ENCODE results near the gene ST7L.
"Not testable (repeated sequence)": the region's sequence is repeated elsewhere in the genome, so short reads cannot be mapped to it uniquely, and the experiment has no call there.

ST7L gene

GRCh38 chr1:112618721-112619517, at the start of gene ST7L:
ST7L (minus strand) TSS chr1:112619141; CDS start chr1:112619113, 28 bp downstream.
- in situ Hi-C loops (cut with MboI; ENCODE audit: low sequenced_read_pairs), result loop anchor here (25.0 kb wide), 1 partner anchor 232 kb away; the partner anchor contains the start of gene CTTNBP2NL

GRCh38 chr1:112666946-112667345, 48.0 kb upstream of the ST7L start:
- in situ Hi-C loops (cut with MboI; ENCODE audit: low sequenced_read_pairs), result no loop called here

GRCh38 chr1:112665857-112666256, 46.9 kb upstream of the ST7L start:
- in situ Hi-C loops (cut with MboI; ENCODE audit: low sequenced_read_pairs), result no loop called here

GRCh38 chr1:112651205-112651604, 32.3 kb upstream of the ST7L start:
- in situ Hi-C loops (cut with MboI; ENCODE audit: low sequenced_read_pairs), result no loop called here

- in situ Hi-C loops (cut with MboI; ENCODE audit: low sequenced_read_pairs), result no loop called here
Observed at GRCh38 chr1:112646225-112646624, 27.3 kb upstream of the ST7L start.

GRCh38 chr1:112643080-112643479, 24.1 kb upstream of the ST7L start:
- in situ Hi-C loops (cut with MboI; ENCODE audit: low sequenced_read_pairs), result no loop called here

- in situ Hi-C loops (cut with MboI; ENCODE audit: low sequenced_read_pairs), result not testable (repeated sequence)
Observed at GRCh38 chr1:112640437-112640836, 21.5 kb upstream of the ST7L start.

GRCh38 chr1:112638110-112638428, 19.1 kb upstream of the ST7L start:
- in situ Hi-C loops (cut with MboI; ENCODE audit: low sequenced_read_pairs), result no loop called here

- in situ Hi-C loops (cut with MboI; ENCODE audit: low sequenced_read_pairs), result no loop called here
Observed at GRCh38 chr1:112637254-112638109, 18.5 kb upstream of the ST7L start.

GRCh38 chr1:112636597-112637253, 17.8 kb upstream of the ST7L start:
- in situ Hi-C loops (cut with MboI; ENCODE audit: low sequenced_read_pairs), result no loop called here

GRCh38 chr1:112636056-112636455, 17.1 kb upstream of the ST7L start:
- in situ Hi-C loops (cut with MboI; ENCODE audit: low sequenced_read_pairs), result no loop called here

GRCh38 chr1:112634367-112634766, 15.4 kb upstream of the ST7L start:
- in situ Hi-C loops (cut with MboI; ENCODE audit: low sequenced_read_pairs), result no loop called here

GRCh38 chr1:112633628-112634027, 14.7 kb upstream of the ST7L start:
- in situ Hi-C loops (cut with MboI; ENCODE audit: low sequenced_read_pairs), result no loop called here

GRCh38 chr1:112629256-112629655, 10.3 kb upstream of the ST7L start:
- in situ Hi-C loops (cut with MboI; ENCODE audit: low sequenced_read_pairs), result no loop called here

GRCh38 chr1:112628516-112628915, 9.6 kb upstream of the ST7L start:
- in situ Hi-C loops (cut with MboI; ENCODE audit: low sequenced_read_pairs), result no loop called here

GRCh38 chr1:112626887-112627286, 7.9 kb upstream of the ST7L start:
- in situ Hi-C loops (cut with MboI; ENCODE audit: low sequenced_read_pairs), result no loop called here

- in situ Hi-C loops (cut with MboI; ENCODE audit: low sequenced_read_pairs), result no loop called here
Observed at GRCh38 chr1:112626193-112626592, 7.3 kb upstream of the ST7L start.

GRCh38 chr1:112625696-112626095, 6.8 kb upstream of the ST7L start:
- in situ Hi-C loops (cut with MboI; ENCODE audit: low sequenced_read_pairs), result no loop called here

- in situ Hi-C loops (cut with MboI; ENCODE audit: low sequenced_read_pairs), result loop anchor here (25.0 kb wide), 1 partner anchor 237 kb away; the partner anchor contains the start of gene CTTNBP2NL
Observed at GRCh38 chr1:112624493-112624892, 5.6 kb upstream of the ST7L start.

GRCh38 chr1:112620377-112620695, 1.4 kb upstream of the ST7L start:
- in situ Hi-C loops (cut with MboI; ENCODE audit: low sequenced_read_pairs), result loop anchor here (25.0 kb wide), 1 partner anchor 233 kb away; the partner anchor contains the start of gene CTTNBP2NL

All from HL-60/S4 treated with phorbol 12-myristate 13-acetate at 8.2 ng/mL for 4 days and 3 days (cell line).